Fibroblast of villous mesenchyme (primary cell): ENCODE measurements around the gene CTTNBP2. TPM values are rescaled to one million over a fixed set of nuclear protein-coding genes. Genes with fewer than 3 reads are reported as not detected.

Experiments used
- DNase-seq: peaks from one replicate; pipeline ENCODE4 v3.0.0-alpha.2; 2010; ENCODE audit warnings: low read depth
- H3K4me3 ChIP-seq: 2 replicates; pipeline ENCODE4 v1.5.1; 2011; ENCODE audit warnings: low read depth, mild to moderate bottlenecking, low read length
- CTCF ChIP-seq: IDR thresholded peaks from 2 replicates; pipeline ENCODE4 v1.5.1; 2012; ENCODE audit warnings: low read depth, mild to moderate bottlenecking, low read length; ENCODE audit not compliant: insufficient read depth
- total RNA-seq: library from RNA; depleted of rRNA; stranded (reverse); fragments of >200 nt; gene quantifications from 2 replicates; pipeline ENCODE4 v1.2.3, GENCODE V29; 2012

The CTTNBP2 gene
- total RNA-seq, 1 donor = 1.3 TPM

GRCh38 chr7:117882594-117882993, 9.4 kb upstream of the CTTNBP2 start:
- TF ChIP-seq CTCF = no peak
- H3K4me3 ChIP-seq = no peak overlapping the region
- no peak for DNase-seq

- DNase-seq = no peak
- H3K4me3 ChIP-seq = no peak overlapping the region
- no peak for TF ChIP-seq CTCF
These were observed 3.5 kb upstream of the CTTNBP2 start for GRCh38 chr7:117876761-117877160.

GRCh38 chr7:117875566-117875965, 2.3 kb upstream of the CTTNBP2 start:
- no peak for TF ChIP-seq CTCF
- no peak for DNase-seq
- H3K4me3 ChIP-seq = no peak overlapping the region

- H3K4me3 ChIP-seq = no peak overlapping the region
- DNase-seq = no peak
- TF ChIP-seq CTCF = no peak
These were observed 1.0 kb upstream of the CTTNBP2 start for GRCh38 chr7:117874191-117874700.

GRCh38 chr7:117872561-117873309, 506 bp downstream of the CTTNBP2 start:
- no peak for TF ChIP-seq CTCF
- no peak for DNase-seq
- peak overlapping the region; percentile 56 for H3K4me3 ChIP-seq

GRCh38 chr7:117871778-117872538, 1.3 kb downstream of the CTTNBP2 start:
- DNase-seq = no peak
- peak overlapping the region; percentile 56 for H3K4me3 ChIP-seq
- TF ChIP-seq CTCF = no peak
